ENCODE results near the gene DHRS1. TPM values are rescaled to one million over a fixed set of nuclear protein-coding genes. Genes with fewer than 3 reads are reported as not detected.

Gene DHRS1
- total RNA-seq, 1 experiment from 2014 or later, result 34.7 TPM

- Histone ChIP-seq H3K4me3 (replicated peaks in 1 of 2; ENCODE audit: low read depth in 1 of 2, low read length in 2 of 2) (peak within 1 kb of the TSS; percentile 79 to 92), H3K9ac (ENCODE audit: low read length) (peak within 1 kb of the TSS; percentile 94), H3K4me2 (ENCODE audit: low read length) (peak within 1 kb of the TSS; percentile 98), H3K79me2 (ENCODE audit: insufficient read depth, low read length) (peaks cover 4% of the 10 kb centered on the region; the same call in 1 of the 2 replicates), H3K36me3 (ENCODE audit: control insufficient read depth in 1 of 2, insufficient read depth in 2 of 2, low read length in 2 of 2) (no peaks in the 10 kb centered on the region; a peak in 1 of 4 replicates), H3K9me3 (ENCODE audit: control insufficient read depth in 1 of 2, insufficient read depth in 1 of 2, low read depth in 1 of 2, low read length in 2 of 2) (no peaks in the 10 kb centered on the region), H3K9me2 (ENCODE audit: insufficient read depth) (no peaks in the 10 kb centered on the region), H3K27ac (ENCODE audit: low read depth, low read length) (peak within 1 kb of the TSS; percentile 86), H4K20me1 (ENCODE audit: insufficient read depth) (no peaks in the 10 kb centered on the region), H3K4me1 (ENCODE audit: control insufficient read depth in 1 of 2, insufficient read depth in 2 of 2, low read length in 2 of 2) (peaks cover 9 to 22% of the 10 kb centered on the region in 2 experiments; a peak in 3 of 4 replicates), H3K27me3 (ENCODE audit: insufficient read depth, low read length) (no peaks in the 10 kb centered on the region), H2AFZ (ENCODE audit: low read depth, low read length, poor library complexity, severe bottlenecking) (no peak within 1 kb of the TSS)
- BruUV-seq (replicated peaks), result no TSS peak
- peak; percentile 85 for DNase-seq (ENCODE audit: low read depth, low spot score)
- peak; percentile 97 for ATAC-seq
- RAD21 ChIA-PET (ENCODE audit: low non-redundant PET in 1 of 2, low total read pairs in 2 of 2, uncharacterized antibody in 2 of 2, unreplicated experiment in 2 of 2), result interaction anchor here in 1 of 2 experiments (0.7 kb wide), 1 partner anchor 26 kb away, joined by 3 read pairs; no protein-coding TSS in a partner anchor
- POLR2A ChIA-PET, result interaction anchor here (0.6 to 2.7 kb wide), 12 partner anchors 9 to 165 kb away, joined by 3 to 20 read pairs (median 5); partner anchors contain the start of genes DHRS1, NOP9, PSME2 and TGM1
- intact Hi-C loops (cut with micrococcal nuclease), result loop anchor here (1.0 kb wide), 1 partner anchor 29 kb away; the partner anchor contains the start of gene TINF2
- CTCF ChIA-PET, result interaction anchor here (0.7 to 2.0 kb wide), 9 partner anchors 9 to 160 kb away, joined by 3 to 17 read pairs (median 5); partner anchors contain the start of genes CIDEB, MDP1 and TINF2
- TF ChIP-seq CEBPB (IDR thresholded peaks at IDR 0.05; ENCODE audit: low read depth), result no peak
- TF ChIP-seq REST (IDR thresholded peaks at IDR 0.05; ENCODE audit: low read depth), result no peak
- TF ChIP-seq EGR1 (IDR thresholded peaks at IDR 0.05; ENCODE audit: low read depth), result no peak
- TF ChIP-seq POLR2AphosphoS5 (IDR thresholded peaks at IDR 0.05; ENCODE audit: low read depth, low read length), result peak; percentile 84
- peak; percentile 69; the same call in 1 of the 2 replicates for TF ChIP-seq SIN3A (IDR thresholded peaks at IDR 0.05; ENCODE audit: low read depth)
- TF ChIP-seq TCF7L2 (IDR thresholded peaks at IDR 0.05; ENCODE audit: borderline replicate concordance, extremely low read depth, insufficient read depth, insufficient read length), result peak; percentile 31
- TF ChIP-seq ZBTB33 (IDR thresholded peaks at IDR 0.05; ENCODE audit: extremely low read depth, insufficient replicate concordance, low read length), result peak; percentile 34
- no peak for TF ChIP-seq FOSL1 (IDR thresholded peaks at IDR 0.05; ENCODE audit: low read depth)
- peak; percentile 98 for TF ChIP-seq MAX (IDR thresholded peaks at IDR 0.05)
- no peak for TF ChIP-seq EZH2phosphoT487 (IDR thresholded peaks at IDR 0.05; ENCODE audit: borderline replicate concordance)
- no peak for TF ChIP-seq SRF (IDR thresholded peaks at IDR 0.05; ENCODE audit: low read depth)
- TF ChIP-seq RAD21 (IDR thresholded peaks at IDR 0.05; ENCODE audit: low read depth), result no peak
- no peak for TF ChIP-seq ATF3 (IDR thresholded peaks at IDR 0.05)
- peak; percentile 50; the same call in 1 of the 2 replicates for TF ChIP-seq SP1 (IDR thresholded peaks at IDR 0.05; ENCODE audit: low read depth)
- TF ChIP-seq ZNF274 (IDR thresholded peaks at IDR 0.05; ENCODE audit: low read depth, low read length), result no peak
- TF ChIP-seq YY1 (IDR thresholded peaks at IDR 0.05; ENCODE audit: extremely low read depth, insufficient replicate concordance, low read depth, low read length), result peak; percentile 12
- TF ChIP-seq ZFX (IDR thresholded peaks at IDR 0.05), result no peak
- no peak for TF ChIP-seq JUND (IDR thresholded peaks at IDR 0.05)
Measured at GRCh38 chr14:24271134-24271833, 28.3 kb downstream of the DHRS1 start, which contains the start of gene RABGGTA. RABGGTA (minus strand) TSS chr14:24271597; CDS start chr14:24271115, 482 bp downstream.

All from HCT116 (cell line).